ENCODE results near the gene CENPO.

DNA sequence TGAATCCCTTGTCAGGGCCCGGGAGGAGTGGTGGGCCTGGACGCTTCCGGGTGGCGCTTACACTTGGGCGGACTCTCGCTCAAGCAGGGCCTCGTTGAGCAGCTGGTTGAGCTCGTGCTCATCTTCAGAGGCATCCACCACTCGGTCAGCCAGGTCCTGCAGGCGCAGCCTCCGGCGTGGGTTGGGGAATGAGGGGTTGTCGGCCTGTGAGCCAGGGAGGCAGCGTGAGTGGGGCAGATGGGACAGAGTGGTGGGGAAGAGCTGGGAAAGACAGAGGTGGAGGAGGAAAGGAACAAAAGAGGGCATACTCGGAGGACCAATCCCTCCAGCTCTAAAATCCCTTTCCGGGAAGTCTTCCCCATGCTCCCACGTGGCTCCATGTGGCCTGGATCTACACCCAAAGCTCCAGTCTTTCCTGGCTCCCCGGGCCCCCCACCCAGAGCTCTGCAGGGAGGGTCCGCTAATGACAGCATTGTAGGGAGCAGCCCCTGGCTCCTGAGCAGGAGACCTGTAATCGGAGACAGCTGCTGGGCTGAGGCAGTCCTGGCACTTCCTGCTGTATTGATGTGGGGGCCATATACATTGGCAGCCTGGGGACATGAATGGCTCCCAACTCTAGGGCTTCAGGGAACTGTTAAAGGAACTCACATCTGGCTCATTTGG lies 41.6 kb downstream of the CENPO start:
- TF ChIP-seq EZH2phosphoT487 (IDR thresholded peaks at IDR 0.05; ENCODE audit: low read depth), result no peak
- TF ChIP-seq, protein P1, sequence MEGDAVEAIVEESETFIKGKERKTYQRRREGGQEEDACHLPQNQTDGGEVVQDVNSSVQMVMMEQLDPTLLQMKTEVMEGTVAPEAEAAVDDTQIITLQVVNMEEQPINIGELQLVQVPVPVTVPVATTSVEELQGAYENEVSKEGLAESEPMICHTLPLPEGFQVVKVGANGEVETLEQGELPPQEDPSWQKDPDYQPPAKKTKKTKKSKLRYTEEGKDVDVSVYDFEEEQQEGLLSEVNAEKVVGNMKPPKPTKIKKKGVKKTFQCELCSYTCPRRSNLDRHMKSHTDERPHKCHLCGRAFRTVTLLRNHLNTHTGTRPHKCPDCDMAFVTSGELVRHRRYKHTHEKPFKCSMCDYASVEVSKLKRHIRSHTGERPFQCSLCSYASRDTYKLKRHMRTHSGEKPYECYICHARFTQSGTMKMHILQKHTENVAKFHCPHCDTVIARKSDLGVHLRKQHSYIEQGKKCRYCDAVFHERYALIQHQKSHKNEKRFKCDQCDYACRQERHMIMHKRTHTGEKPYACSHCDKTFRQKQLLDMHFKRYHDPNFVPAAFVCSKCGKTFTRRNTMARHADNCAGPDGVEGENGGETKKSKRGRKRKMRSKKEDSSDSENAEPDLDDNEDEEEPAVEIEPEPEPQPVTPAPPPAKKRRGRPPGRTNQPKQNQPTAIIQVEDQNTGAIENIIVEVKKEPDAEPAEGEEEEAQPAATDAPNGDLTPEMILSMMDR (IDR thresholded peaks at IDR 0.05; ENCODE audit: low read depth, low read length), result no peak

All from OCI-LY3 (cell line).